ENCODE results near the gene FMNL2. TPM values are rescaled to one million over a fixed set of nuclear protein-coding genes. Genes with fewer than 3 reads are reported as not detected.

The FMNL2 gene
- polyA plus RNA-seq, 3 donors = 0.28 to 3.2 (median 0.71) TPM

DNA sequence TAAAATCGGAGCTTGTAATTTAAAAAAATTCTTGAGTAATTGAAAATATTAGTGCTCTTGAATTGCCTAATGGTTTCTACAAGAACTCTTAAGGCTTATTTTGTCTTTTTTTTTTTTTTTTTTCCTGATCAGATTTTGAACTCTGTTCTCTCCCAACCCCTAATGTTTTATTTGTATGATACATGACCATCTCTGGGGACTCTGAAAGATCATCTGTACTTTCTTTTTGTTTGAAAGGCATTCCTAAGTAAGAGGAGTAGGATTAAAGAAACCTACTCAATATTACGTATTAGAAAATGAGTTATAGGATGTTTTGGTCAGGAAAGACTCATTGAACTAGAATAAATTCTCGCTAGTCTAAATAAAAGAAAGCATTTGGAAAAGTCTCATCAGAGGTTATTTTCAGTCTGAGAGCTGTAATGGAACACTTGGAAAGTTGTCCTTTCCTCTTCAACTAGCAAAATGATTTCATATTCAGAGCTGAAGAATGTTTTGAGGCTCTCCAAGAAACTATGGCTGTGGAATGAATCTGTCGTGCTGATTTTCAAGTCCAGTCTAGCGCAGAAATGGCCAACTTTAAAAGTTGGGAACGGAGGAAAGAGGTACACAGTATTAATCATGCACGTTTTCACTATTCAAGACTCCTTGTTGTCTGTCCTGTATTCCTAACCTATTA is 199.6 kb downstream of the FMNL2 start:
- H3K4me2 ChIP-seq (replicated peaks; ENCODE audit: extremely low read depth, low read length, poor library complexity, severe bottlenecking) = no peak overlapping the region

DNA sequence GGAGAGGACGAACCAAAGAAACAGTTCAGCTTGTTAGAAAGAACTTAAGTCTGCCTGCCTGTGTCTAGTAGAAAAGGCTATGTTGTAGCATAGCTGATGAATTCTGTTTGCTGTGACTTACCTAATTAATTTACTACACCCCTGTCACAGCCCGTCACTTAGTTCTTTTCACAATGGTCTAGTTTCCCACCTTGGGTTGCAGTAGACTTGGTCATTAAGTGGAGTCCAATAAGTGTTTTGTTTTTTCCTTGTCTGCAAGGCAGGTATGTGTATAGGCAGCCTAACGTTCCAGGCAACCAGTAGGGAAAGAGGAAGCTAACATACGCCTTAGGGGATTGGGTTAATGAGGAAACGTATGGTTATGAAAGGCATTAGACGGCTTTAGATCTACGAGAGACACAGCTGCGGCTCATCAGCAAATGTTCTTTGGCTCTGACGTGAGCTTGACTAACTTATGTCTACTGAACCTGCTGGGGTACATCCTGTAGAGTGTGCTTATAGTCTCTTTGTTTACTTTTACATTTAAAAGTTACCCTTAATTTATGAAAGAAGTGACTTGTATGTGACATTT is 202.2 kb downstream of the FMNL2 start:
- Mint-ChIP-seq H3K9me3 (no peaks in the 10 kb centered on the region), H3K27me3 (ENCODE audit: low read depth in 3 of 3) (peaks cover 0 to 1% (median 0%) of the 10 kb centered on the region in 3 donors), H3K27ac (peak overlapping the region in 1 of 7 donors; percentile 12), H3K36me3 (no peaks in the 10 kb centered on the region), H3K4me3 (no peak overlapping the region), H3K4me1 (peaks cover 5% of the 10 kb centered on the region)
- H3K27ac ChIP-seq (ENCODE audit: low read depth in 1 of 2, low read length in 2 of 2) = no peak overlapping the region
- intact Hi-C loops (cut with micrococcal nuclease) = no loop called here
- DNase-seq = peak; percentile 49 to 56 (median 55)
- no peaks in the 10 kb centered on the region for H4K20me1 ChIP-seq (ENCODE audit: insufficient read depth, low read length)
- no peaks in the 10 kb centered on the region for H3K27me3 ChIP-seq (ENCODE audit: control insufficient read depth in 2 of 2, insufficient read depth in 2 of 2, low read length in 2 of 2)
- no CpG with 5 or more reads among the region's 9 CpGs for WGBS (ENCODE audit: insufficient coverage)
- peak overlapping the region; percentile 25 for H3K4me2 ChIP-seq (replicated peaks; ENCODE audit: extremely low read depth, low read length, poor library complexity, severe bottlenecking)
- H3K9me3 ChIP-seq (replicated peaks in 1 of 2; ENCODE audit: control insufficient read depth in 1 of 2, insufficient read depth in 1 of 2, low read length in 2 of 2) = no peaks in the 10 kb centered on the region
- H3K36me3 ChIP-seq (replicated peaks in 1 of 2; ENCODE audit: control insufficient read depth in 1 of 2, insufficient read depth in 2 of 2, low read length in 2 of 2) = no peaks in the 10 kb centered on the region
- TF ChIP-seq, protein P1, sequence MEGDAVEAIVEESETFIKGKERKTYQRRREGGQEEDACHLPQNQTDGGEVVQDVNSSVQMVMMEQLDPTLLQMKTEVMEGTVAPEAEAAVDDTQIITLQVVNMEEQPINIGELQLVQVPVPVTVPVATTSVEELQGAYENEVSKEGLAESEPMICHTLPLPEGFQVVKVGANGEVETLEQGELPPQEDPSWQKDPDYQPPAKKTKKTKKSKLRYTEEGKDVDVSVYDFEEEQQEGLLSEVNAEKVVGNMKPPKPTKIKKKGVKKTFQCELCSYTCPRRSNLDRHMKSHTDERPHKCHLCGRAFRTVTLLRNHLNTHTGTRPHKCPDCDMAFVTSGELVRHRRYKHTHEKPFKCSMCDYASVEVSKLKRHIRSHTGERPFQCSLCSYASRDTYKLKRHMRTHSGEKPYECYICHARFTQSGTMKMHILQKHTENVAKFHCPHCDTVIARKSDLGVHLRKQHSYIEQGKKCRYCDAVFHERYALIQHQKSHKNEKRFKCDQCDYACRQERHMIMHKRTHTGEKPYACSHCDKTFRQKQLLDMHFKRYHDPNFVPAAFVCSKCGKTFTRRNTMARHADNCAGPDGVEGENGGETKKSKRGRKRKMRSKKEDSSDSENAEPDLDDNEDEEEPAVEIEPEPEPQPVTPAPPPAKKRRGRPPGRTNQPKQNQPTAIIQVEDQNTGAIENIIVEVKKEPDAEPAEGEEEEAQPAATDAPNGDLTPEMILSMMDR (IDR thresholded peaks at IDR 0.05) = no peak
- H2AFZ ChIP-seq (ENCODE audit: insufficient read depth, low read depth, low read length, poor library complexity, severe bottlenecking) = no peak overlapping the region
- H3K4me1 ChIP-seq (ENCODE audit: control insufficient read depth in 1 of 2, insufficient read depth in 2 of 2, low read length in 2 of 2) = peaks cover 0 to 7% of the 10 kb centered on the region in 2 donors
- no peak overlapping the region for H3K9ac ChIP-seq (ENCODE audit: insufficient read depth, low read length, poor library complexity, severe bottlenecking)
- no peaks in the 10 kb centered on the region for H3K79me2 ChIP-seq (ENCODE audit: insufficient read depth, low read length)
- H3K4me3 ChIP-seq (replicated peaks in 1 of 3; ENCODE audit: low read depth in 2 of 3, low read length in 3 of 3) = no peak overlapping the region

More for the DNA sequence above, 199.6 kb downstream of the FMNL2 start:
- H3K4me3 ChIP-seq (replicated peaks in 1 of 3; ENCODE audit: low read depth in 2 of 3, low read length in 3 of 3) = no peak overlapping the region
- no peak overlapping the region for H3K27ac ChIP-seq (ENCODE audit: low read depth in 1 of 2, low read length in 2 of 2)
- Mint-ChIP-seq H3K27ac (no peak overlapping the region), H3K27me3 (ENCODE audit: low read depth in 3 of 3) (peaks cover 0 to 3% (median 1%) of the 10 kb centered on the region in 3 donors), H3K4me1 (peaks cover 5% of the 10 kb centered on the region), H3K36me3 (no peaks in the 10 kb centered on the region), H3K9me3 (no peaks in the 10 kb centered on the region), H3K4me3 (no peak overlapping the region)
- H3K79me2 ChIP-seq (ENCODE audit: insufficient read depth, low read length) = no peaks in the 10 kb centered on the region
- no peak for DNase-seq
- no peak overlapping the region for H2AFZ ChIP-seq (ENCODE audit: insufficient read depth, low read depth, low read length, poor library complexity, severe bottlenecking)
- H3K36me3 ChIP-seq (replicated peaks in 1 of 2; ENCODE audit: control insufficient read depth in 1 of 2, insufficient read depth in 2 of 2, low read length in 2 of 2) = no peaks in the 10 kb centered on the region
- no peaks in the 10 kb centered on the region for H4K20me1 ChIP-seq (ENCODE audit: insufficient read depth, low read length)
- H3K4me1 ChIP-seq (ENCODE audit: control insufficient read depth in 1 of 2, insufficient read depth in 2 of 2, low read length in 2 of 2) = peaks cover 0 to 7% of the 10 kb centered on the region in 2 donors
- H3K9me3 ChIP-seq (replicated peaks in 1 of 2; ENCODE audit: control insufficient read depth in 1 of 2, insufficient read depth in 1 of 2, low read length in 2 of 2) = no peaks in the 10 kb centered on the region
- intact Hi-C loops (cut with micrococcal nuclease) = no loop called here
- TF ChIP-seq, protein P1 (IDR thresholded peaks at IDR 0.05) = no peak
- no peaks in the 10 kb centered on the region for H3K27me3 ChIP-seq (ENCODE audit: control insufficient read depth in 2 of 2, insufficient read depth in 2 of 2, low read length in 2 of 2)
- WGBS (ENCODE audit: insufficient coverage) = 100% methylated on average over 3 of the region's 7 CpGs
- H3K9ac ChIP-seq (ENCODE audit: insufficient read depth, low read length, poor library complexity, severe bottlenecking) = no peak overlapping the region
